VCaP (cell line): ENCODE data around the gene MCRIP2.

Experiments used
- H3K27ac ChIP-seq: fragments of 450-650 bp; 2 replicates; pipeline ENCODE4 v1.5.1; 2017
- CTCF ChIP-seq: fragments of 450-650 bp; conservative IDR thresholded peaks from 2 replicates; pipeline ENCODE4 v1.5.1; 2017; ENCODE audit warnings: mild to moderate bottlenecking, moderate library complexity

The MCRIP2 gene

GRCh38 chr16:634996-635395, 6.6 kb upstream of the MCRIP2 start:
- TF ChIP-seq CTCF = no peak
- peak overlapping the region; percentile 86; the same call in 1 of the 2 replicates for H3K27ac ChIP-seq

- H3K27ac ChIP-seq = peak overlapping the region; percentile 86
- TF ChIP-seq CTCF = no peak
Observed at GRCh38 chr16:635573-636205, 5.9 kb upstream of the MCRIP2 start.

GRCh38 chr16:636206-637080, 5.2 kb upstream of the MCRIP2 start, which contains the start of gene METTL26:
METTL26 (minus strand) TSS chr16:636305; CDS start chr16:636290, 15 bp downstream.
- peak within 1 kb of the TSS; percentile 86 for H3K27ac ChIP-seq
- no peak for TF ChIP-seq CTCF

- H3K27ac ChIP-seq = peak overlapping the region; percentile 86
- TF ChIP-seq CTCF = no peak
Observed at GRCh38 chr16:637081-638018, 4.3 kb upstream of the MCRIP2 start.

- TF ChIP-seq CTCF = no peak
- H3K27ac ChIP-seq = peak overlapping the region; percentile 86; the same call in 1 of the 2 replicates
Observed at GRCh38 chr16:638034-638543, 3.5 kb upstream of the MCRIP2 start.

- no peak for TF ChIP-seq CTCF
- H3K27ac ChIP-seq = no peak overlapping the region
Observed at GRCh38 chr16:638836-639235, 2.8 kb upstream of the MCRIP2 start.
